Ishikawa (cell line): ENCODE data around the gene B4GAT1.

Experiments
- RAD21 ChIP-seq: IDR thresholded peaks from 2 replicates; pipeline ENCODE4 v1.6.1; 2012; ENCODE audit warnings: low read depth
- REST ChIP-seq: IDR thresholded peaks from 2 replicates; pipeline ENCODE4 v1.6.1; 2012; ENCODE audit warnings: low read depth, mild to moderate bottlenecking

GRCh38 chr11:66316849-66317251, 30.6 kb downstream of the B4GAT1 start, which contains the start of gene CD248:
- no peak for TF ChIP-seq RAD21
- TF ChIP-seq REST: no peak
